ENCODE measurements around the gene TRMT1.
A peak's percentile ranks its signal among the peaks of the same experiment; 100 is the strongest.

Gene TRMT1

DNA sequence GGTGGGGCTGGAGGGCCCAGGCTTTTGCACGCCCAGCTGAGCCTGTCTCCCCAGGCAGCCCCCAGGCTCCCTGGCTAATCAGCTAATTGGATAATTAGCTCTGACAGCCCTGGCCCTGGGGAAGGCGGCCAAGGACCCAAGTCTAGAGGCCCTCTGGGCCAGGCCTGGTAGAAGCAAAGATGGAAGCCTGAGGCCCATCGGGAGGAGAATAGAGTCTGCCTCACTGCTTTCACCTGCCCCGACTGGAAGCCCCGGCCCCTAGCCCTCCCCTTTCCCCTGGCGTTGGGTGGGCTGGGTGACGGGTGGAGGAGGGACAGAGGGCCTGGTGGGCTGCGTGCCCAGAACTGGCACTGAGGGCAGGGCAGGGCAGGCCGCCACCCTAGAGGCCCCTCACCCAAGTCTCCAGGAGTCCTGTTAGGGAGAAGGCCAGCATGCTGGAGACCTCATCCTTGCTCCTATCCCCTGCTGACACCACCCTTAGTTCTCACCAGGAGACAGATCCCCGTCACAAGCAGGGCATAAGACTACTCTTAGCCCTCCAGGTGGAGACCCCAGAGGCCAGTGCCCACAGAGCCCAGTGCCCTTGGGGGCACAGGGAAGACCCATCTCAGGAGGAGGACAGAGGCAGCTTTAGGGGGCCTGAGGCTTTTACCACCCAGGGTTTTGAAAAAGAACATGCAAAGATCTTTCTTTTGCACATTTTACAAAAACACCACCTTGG lies 25.9 kb downstream of the TRMT1 start:
- no peak for DNase-seq (ENCODE audit: low read depth)

DNA sequence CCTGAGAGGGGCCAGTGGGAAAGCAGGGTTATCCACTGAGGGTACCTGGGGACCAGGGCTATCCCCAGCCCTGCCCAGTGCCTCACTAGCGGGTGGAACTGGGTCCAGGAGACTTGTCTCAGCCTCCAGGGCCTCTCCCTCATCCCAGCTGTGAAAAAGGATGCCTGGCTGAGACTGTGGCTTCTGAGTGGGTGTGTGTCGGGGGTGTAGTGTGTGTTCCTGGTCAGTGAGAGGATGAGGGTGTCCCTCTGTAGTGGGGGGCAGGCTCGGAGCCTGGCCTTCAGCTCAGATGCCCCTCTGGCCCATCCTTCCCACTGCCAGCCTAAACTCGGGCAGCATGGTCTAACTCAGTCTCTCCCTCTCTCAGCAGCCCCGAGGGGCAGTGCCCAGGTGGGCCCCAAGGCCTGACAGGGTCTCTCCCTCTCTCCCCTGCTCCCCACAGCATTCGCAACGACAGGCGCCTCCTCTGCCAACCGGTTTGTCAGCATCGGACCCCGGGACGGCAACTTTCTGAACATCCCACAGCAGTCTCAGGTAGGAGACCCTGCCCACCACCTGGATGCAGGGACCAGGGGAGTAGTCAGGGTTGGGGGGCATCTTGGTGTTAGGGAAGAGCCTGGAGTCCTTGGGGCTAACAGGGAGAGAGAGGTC lies 26.6 kb downstream of the TRMT1 start:
- DNase-seq (ENCODE audit: low read depth) = no peak

DNA sequence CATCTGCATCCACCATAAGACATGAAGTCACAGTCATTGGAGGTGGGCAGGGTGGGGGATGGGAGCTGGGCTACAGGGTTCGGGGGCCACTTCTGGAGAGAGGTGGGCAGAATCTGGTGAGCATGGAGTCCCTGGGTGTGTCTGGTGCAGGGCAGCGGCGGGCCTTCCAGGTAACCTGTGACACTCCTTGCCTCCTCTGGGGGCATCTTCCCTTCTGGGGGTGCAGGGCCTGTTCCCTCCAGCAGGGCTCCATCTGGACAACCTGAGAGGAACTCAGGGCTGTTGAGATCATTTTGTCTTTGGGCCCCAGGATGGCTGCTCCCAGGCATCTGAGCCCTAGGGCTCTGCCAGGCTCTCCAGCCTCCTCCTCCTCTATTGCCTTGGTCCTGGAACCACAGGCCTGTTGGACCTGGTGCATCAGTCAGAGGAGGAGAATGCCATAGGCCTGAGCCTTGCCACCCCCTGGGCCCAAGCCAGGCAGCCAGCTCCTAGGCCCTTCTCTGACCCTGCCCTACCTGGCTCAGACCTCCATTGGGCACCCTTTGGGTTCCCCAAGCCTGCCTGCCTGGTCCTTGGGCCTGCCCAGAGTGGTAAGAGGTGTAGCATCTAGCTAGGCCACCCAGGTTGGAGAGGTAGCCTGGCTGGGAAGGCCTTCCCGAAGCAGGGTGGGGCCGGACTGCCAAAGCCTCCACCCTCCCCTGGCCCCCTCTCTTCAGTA lies 27.2 kb downstream of the TRMT1 start:
- DNase-seq (ENCODE audit: low read depth) = no peak

- no peak for DNase-seq (ENCODE audit: low read depth)
Observed at GRCh38 chr19:13087795-13088537, 28.6 kb downstream of the TRMT1 start.

- no peak for DNase-seq (ENCODE audit: low read depth)
Observed at GRCh38 chr19:13087295-13087694, 29.2 kb downstream of the TRMT1 start.

- no peak for DNase-seq (ENCODE audit: low read depth)
Observed at GRCh38 chr19:13086341-13086740, 30.2 kb downstream of the TRMT1 start.

DNA sequence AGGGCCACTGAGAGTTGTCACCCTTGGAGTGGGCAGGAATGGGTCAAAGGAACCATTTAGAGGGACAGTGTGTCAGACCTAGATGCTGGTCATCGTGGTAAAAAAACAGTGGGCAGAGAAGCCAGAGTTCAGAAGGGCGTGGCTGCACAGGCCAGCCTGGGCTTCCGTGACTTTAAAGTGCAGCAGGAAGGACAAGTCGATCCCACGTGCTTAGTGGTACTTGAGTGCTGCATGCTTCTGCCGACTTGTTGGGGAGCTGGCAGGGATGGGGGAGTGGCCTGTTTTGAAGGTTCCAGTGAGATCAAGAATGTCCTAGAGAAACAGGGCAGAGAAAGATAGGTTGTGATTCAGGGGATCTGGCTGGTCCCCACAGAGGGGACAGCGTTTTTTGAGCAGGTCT lies 30.9 kb downstream of the TRMT1 start:
- no peak for DNase-seq (ENCODE audit: low read depth)

- no peak for DNase-seq (ENCODE audit: low read depth)
Observed at GRCh38 chr19:13083627-13084026, 32.9 kb downstream of the TRMT1 start.

DNA sequence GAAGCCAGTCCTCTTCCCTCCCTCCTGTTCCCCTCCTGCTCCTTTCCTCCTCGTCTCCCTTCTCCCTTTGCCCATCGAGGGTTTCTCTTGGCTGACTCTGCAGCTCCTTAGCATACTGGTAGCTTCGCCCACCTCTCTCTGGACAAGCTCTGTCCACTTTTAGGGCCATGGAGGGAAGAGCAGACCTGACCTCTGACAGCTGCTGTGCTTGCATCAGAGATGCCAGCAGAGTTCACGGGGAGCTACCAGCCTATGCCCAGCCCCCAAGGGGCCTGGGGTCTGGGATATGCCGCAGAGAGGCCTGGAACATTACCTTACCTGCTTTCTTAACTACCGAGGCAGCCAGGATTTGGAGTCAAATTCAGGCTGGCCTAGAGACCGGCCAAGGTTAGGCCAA lies 33.5 kb downstream of the TRMT1 start:
- no peak for DNase-seq (ENCODE audit: low read depth)

DNA sequence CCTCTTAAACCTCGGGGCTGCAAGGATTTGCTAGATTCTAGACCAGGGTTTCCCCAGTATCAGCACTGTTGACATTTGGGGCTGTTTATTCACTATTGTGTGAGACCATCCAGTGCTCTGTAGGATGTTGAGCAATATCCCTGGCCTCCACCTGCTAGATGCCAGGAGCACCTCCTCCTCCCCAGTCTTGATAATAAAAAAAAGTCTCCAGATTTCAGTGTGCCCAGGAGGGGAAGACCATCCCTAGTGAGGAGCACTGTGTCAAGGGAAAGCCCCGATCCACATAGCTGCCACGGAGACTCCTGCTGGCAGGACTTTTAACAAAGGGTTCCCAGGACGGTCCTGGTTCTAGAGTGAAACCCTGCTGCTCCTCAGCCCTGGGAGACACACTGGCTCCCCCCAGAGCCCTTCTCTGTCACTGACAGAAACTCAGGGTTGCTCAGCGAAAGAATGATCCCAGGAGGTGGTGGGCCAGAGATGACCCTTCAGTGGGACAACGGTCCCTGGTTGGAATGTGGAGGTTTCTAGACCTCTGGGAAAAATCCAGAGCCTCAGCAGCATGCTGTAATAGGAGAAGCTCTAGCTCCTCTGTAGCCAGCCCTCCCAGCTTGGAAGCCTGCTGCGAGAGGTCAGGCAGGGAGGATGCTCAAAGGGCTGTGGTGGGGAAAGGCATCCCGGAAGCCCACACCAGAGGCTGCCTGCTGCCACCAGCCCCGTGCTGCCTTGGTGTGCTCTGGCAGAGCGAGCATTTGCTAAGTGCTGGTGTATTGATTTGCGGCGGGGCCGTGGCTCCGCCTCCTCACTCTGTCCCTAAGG lies 34.1 kb downstream of the TRMT1 start:
- DNase-seq (ENCODE audit: low read depth) = peak; percentile 37

- no peak for DNase-seq (ENCODE audit: low read depth)
Observed at GRCh38 chr19:13079542-13079986, 37.0 kb downstream of the TRMT1 start.

- no peak for DNase-seq (ENCODE audit: low read depth)
Observed at GRCh38 chr19:13078897-13079541, 37.5 kb downstream of the TRMT1 start.

- DNase-seq (ENCODE audit: low read depth) = no peak
Observed at GRCh38 chr19:13078381-13078780, 38.2 kb downstream of the TRMT1 start.

GRCh38 chr19:13077240-13077639 lies 39.3 kb downstream of the TRMT1 start:
- DNase-seq (ENCODE audit: low read depth) = no peak

DNA sequence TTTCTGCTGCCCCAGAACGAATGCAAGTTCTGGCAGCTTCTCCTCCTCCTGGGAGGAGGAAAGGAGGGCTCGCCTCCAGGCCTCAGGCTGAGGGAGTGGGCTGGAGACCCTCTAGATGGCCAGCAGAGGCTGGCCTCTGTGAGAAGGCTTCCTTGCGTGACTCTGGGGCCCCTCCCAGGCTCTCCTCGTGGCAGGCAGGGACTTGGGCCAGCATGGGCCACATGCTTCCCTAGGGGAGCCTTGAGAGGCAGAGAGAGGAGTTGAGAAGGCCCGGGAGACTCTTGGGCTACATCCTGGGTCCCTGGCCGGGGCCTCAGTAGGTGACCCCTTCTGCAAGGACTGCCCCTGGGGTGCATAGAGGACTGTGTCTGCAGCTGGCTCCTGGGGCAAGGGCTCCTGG lies 39.8 kb downstream of the TRMT1 start:
- DNase-seq (ENCODE audit: low read depth) = no peak

DNA sequence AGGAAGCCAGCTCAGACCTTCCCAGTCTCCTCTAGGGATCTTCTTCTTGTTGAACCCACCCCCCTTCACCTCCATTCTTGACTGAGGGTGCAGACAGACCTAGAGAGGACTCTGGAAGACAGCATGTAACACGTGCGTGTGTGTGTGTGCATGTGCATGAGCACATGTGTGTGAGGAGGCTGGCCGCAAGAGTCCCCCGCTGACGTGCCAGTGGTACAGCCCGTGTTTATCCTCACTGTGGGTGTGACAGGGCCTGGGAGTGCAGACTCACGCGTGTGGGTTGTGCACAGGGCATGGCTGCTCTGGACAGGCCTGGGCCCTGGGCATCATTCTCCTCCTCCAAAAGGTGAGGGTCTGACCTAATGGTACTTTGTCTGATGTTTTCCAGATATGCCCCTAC lies 40.2 kb downstream of the TRMT1 start:
- DNase-seq (ENCODE audit: low read depth) = no peak

DNA sequence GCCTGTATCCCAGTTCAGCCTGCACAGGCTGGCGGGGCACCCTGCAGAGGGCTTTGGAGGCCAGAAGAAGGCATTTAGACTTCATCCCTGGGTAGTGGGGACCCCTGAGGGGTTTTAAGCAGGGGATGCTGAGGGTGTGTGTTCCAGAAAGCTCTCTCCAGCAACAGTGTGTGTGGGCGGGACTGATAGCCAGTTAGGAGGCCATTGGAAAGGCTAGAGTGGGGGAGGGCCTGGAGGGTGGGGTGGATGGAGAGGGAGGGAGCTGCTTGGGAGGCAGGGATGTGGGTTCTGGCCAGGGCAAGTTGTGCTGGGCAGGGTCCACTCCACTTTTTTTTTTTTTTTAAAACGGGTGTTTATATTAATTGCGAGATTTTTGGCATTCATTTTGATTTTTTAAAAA lies 42.2 kb downstream of the TRMT1 start:
- DNase-seq (ENCODE audit: low read depth) = no peak

GRCh38 chr19:13073263-13073662 lies 43.3 kb downstream of the TRMT1 start:
- no peak for DNase-seq (ENCODE audit: low read depth)

GRCh38 chr19:13072188-13072908 lies 44.2 kb downstream of the TRMT1 start:
- no peak for DNase-seq (ENCODE audit: low read depth)

DNA sequence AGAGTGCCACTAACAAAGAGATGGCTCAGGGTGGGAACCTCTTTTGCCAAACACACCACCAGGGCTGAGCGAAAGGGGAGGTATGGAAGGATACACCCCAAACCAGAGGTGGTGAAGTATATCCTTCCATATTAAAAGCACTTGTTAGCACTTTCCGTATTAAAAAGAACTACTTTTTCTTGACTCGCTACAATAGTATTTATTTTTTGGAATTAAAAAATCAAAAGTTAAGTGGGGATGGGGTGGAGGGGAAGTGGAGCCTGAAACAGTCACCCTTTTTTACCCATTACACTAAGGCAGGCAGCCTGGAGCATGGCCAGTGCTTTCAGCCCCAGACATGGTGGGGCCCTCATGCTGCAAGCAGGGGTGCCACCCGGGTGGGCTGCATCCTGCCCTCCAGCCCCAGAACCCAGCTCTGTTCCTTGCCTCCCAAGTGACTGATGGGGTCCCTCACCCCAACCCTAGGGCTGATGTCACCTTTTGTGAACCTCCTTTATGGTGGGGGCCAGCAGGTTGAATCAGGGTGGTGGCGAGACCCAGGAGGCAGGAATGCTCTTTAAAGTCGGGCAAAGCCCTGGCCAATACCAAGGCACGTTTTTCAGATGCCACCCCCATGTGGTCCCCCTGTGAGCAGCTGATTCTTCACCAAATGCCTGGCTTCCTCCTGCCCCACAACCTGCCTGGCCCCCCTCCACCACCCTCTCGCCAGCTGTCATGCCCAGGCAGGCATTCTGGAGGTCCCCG lies 44.9 kb downstream of the TRMT1 start:
- DNase-seq (ENCODE audit: low read depth) = no peak
